GM12872 (cell line): Measurements from ENCODE around the gene DMRT1.
A peak's percentile ranks its signal among the peaks of the same experiment; 100 is the strongest.

Source experiments
- TF ChIP-seq, protein P1 (sequence below): IDR thresholded peaks from 3 replicates; pipeline ENCODE4 v1.5.1; 2011; ENCODE audit warnings: low read depth, mild to moderate bottlenecking, low read length, moderate library complexity; ENCODE audit not compliant: insufficient read depth

DMRT1 gene

DNA sequence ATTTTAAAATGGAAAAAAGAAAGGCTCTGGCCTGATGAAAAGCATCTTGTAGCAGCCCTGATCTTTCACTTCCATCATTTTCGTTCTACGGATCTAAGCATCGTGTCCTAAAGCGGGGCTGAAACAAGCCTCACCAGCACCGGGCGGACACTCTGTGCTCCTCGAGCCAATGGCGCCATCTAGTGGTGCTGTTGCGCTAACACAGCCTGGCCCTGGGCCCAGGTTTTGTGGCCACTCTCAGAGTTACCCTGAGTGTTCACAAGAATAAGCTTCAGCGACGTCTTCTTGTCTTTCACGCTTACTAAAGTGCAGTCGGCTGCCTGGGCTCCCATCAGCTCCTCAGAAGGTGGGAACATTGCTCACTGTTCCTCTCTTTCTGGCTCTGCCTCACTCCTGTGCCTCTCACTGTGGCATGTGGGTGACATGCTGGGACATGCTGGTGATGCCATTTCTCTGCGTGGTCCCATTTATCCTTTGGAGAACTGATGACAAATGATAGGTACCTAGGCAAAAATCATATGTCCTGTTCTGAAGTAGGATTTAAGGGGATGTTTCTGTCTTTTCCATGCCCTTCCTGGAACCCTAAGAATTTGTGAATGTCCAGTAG is 167.7 kb downstream of the DMRT1 start:
- TF ChIP-seq, protein P1, sequence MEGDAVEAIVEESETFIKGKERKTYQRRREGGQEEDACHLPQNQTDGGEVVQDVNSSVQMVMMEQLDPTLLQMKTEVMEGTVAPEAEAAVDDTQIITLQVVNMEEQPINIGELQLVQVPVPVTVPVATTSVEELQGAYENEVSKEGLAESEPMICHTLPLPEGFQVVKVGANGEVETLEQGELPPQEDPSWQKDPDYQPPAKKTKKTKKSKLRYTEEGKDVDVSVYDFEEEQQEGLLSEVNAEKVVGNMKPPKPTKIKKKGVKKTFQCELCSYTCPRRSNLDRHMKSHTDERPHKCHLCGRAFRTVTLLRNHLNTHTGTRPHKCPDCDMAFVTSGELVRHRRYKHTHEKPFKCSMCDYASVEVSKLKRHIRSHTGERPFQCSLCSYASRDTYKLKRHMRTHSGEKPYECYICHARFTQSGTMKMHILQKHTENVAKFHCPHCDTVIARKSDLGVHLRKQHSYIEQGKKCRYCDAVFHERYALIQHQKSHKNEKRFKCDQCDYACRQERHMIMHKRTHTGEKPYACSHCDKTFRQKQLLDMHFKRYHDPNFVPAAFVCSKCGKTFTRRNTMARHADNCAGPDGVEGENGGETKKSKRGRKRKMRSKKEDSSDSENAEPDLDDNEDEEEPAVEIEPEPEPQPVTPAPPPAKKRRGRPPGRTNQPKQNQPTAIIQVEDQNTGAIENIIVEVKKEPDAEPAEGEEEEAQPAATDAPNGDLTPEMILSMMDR: peak; percentile 99

DNA sequence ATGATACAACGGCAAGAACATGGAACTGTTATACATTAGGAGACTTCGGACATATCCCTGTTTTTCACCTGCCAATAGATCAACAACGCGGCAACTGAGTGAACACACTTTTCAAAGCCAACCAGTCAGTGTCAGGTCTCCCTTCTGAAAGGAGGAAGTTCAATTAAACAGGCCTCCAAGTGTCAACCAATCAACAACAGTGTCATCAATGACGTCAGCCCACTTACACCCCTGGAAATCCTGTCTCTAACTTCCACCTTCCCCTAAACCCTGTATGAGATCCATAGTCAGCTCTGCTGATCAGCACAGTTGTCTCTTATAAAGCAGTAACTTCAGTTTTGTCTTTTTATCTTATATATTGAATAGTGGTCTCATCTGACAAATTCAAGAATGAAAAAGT is 171.5 kb downstream of the DMRT1 start:
- TF ChIP-seq, protein P1: no peak

DNA sequence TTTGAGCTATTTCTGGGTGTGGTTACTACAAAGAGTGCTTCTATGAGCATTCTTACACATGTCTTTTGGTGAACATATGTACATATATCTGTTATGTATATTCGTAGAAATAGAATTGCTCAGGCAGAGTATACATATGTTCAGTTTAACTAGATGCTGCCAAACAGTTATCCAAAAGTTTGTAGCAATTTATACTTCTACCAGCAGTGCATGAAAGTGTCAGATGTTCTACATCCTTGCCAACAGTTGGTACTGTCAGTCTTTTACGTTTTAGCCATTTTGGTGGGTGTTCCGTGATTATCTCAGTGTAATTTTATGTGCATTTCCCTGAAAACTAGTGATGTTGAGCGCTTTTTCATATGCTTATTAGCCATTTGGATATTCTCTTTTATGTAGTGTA is 172.7 kb downstream of the DMRT1 start:
- TF ChIP-seq, protein P1: no peak

DNA sequence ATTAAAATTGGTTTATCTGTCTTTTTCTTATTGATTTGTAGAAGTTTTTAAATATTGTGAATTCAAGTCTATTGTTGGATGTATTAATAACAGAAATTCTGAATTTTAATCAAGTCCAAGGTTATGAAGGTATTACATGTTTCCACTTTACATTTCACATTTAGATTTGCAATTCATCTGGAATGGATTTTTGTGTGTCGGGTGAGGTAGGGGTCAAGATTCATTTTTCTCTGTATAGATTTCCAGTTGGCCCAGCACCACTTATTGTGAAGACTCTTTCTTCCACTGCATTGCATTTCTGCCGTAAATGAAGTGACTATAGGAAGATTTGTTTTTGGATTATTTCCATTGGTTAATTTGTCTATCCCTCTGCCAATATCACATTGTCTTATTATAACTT is 173.1 kb downstream of the DMRT1 start:
- TF ChIP-seq, protein P1: no peak

DNA sequence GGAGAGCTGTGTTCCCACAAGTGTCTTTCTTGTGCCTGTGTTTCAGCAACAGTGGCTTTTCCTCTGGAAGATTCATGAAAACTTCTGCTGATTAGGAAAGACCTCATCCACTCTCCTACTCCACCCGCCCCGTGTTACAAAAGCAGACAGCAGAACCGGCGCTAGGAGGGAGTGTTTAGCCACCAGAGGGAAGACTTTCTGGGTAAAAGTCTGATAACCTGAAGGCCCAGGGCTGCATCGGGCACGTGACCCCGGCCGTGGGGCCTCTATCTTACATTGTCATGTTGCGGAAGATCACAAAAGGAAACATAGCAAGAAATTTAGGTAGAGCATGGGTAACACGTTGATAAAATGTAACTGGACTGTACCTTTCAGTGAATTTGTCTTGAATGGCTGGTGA is 176.6 kb downstream of the DMRT1 start:
- TF ChIP-seq, protein P1: 0 out of 3 replicates have a peak, but pooled peaks have one; percentile 14
